Measurements from ENCODE around the gene SLC9B2.

- no peak for TF ChIP-seq CTCF (IDR thresholded peaks at IDR 0.05)
- no peak for TF ChIP-seq POLR2AphosphoS5 (IDR thresholded peaks at IDR 0.05)
Measured at GRCh38 chr4:103012060-103012459, 64.5 kb downstream of the SLC9B2 start.
